Esophagus (tissue), 2 donors: ENCODE results near the gene CD163L1. TPM values are rescaled to one million over a fixed set of nuclear protein-coding genes. Genes with fewer than 3 reads are reported as not detected.

Source experiments
- polyA plus RNA-seq, 2 donors: library from polyadenylated mRNA; stranded (reverse); fragments of 200-250 nt; gene quantifications; one replicate each; pipeline ENCODE4 v1.2.3, GENCODE V29; 2013
- donor health status: healthy with polysubstance abuse.
- donor health status: Bipolar disorder and iron deficiency.

Gene CD163L1
- polyA plus RNA-seq, 2 donors, result 0.39 to 0.88 TPM

Other genes with a start within 250 kb of the CD163L1 start
- gene ACSM4, start 140.1 kb downstream of the CD163L1 start, polyA plus RNA-seq, result not detected
- 1 to 10 TPM; 3.7 to 5.3 TPM for gene CD163, start 59.6 kb upstream of the CD163L1 start, polyA plus RNA-seq
- gene APOBEC1, start 221.8 kb upstream of the CD163L1 start, polyA plus RNA-seq, result not detected